Epithelial cell of prostate (primary cell): ENCODE data around the gene PRR14L.
"Not testable (repeated sequence)": the region's sequence is repeated elsewhere in the genome, so short reads cannot be mapped to it uniquely, and the experiment has no call there.

Experiments
- DNase-seq: peaks from one replicate; pipeline ENCODE4 v3.0.0-alpha.2; 2011; ENCODE audit warnings: low read depth, low spot score
- H3K27ac ChIP-seq: fragments of 450-650 bp; 2 replicates; pipeline ENCODE4 v1.5.1; 2017; ENCODE audit warnings: mild to moderate bottlenecking

PRR14L gene

GRCh38 chr22:31742682-31743081 lies 7.2 kb downstream of the PRR14L start:
- H3K27ac ChIP-seq = no peak overlapping the region
- DNase-seq = no peak

DNA sequence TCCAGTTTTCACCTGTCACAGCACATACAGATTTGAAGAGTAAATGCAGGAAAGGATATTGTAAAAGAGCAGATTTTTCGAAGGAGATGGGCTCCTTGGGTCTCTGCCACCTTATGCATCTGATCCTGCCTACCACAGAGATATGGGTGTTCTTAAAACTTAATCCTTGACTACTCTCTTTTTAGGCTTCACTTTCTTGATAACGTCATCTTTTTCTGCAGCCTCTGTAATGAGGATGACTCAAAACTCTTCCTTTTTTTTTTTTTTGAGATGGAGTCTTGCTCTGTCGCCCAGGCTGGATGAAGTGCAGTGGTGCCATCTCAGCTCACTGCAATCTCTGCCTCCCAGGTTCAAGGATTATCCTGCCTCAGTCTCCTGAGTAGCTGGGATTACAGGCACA lies 7.8 kb downstream of the PRR14L start:
- DNase-seq = no peak
- H3K27ac ChIP-seq = no peak overlapping the region

- DNase-seq, H3K27ac ChIP-seq: not testable (repeated sequence)
These were observed 9.6 kb downstream of the PRR14L start for GRCh38 chr22:31740314-31740713.

DNA sequence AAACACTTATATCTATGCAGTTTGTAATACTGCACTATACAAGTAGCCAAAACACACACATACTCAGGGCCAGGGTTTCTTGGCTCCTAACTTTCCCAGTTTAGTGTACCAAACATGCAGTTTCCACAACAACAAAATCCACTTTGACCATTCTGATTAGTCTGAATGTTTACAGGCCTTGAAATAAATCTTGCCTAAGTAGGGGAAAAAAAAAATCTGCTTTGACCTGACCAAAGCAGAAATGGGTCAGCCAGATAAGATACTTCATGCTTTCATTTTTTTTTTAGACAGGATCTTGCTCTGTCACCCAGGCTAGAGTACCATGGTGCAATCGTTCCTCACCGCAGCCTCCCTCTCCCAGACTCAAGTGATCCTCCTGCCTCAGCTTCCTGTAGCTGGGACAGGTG lies 10.1 kb downstream of the PRR14L start:
- H3K27ac ChIP-seq = no peak overlapping the region
- no peak for DNase-seq

GRCh38 chr22:31738566-31738965 lies 11.4 kb downstream of the PRR14L start:
- DNase-seq = no peak
- peak overlapping the region; percentile 3 for H3K27ac ChIP-seq

GRCh38 chr22:31737932-31738331 lies 12.0 kb downstream of the PRR14L start:
- H3K27ac ChIP-seq = no peak overlapping the region
- DNase-seq = no peak

DNA sequence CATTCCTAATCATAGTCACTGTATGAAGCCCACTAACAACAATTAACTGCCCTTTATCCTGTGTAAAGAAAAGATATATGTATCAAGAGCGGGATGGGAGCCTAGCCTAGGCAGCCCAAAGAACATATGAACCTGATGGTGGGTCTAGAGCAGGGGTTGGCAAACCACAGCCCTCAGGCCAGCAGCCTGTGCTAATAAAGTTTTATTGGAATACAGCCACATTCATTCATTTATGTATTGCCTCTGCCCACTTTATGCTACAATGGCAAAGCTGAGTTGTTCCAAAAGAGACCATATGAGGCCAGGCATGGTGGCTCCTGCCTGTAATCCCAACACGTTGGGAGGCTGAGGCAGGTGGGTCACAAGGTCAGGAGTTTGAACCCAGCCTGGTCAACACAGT lies 13.5 kb downstream of the PRR14L start:
- no peak overlapping the region for H3K27ac ChIP-seq
- DNase-seq = no peak

DNA sequence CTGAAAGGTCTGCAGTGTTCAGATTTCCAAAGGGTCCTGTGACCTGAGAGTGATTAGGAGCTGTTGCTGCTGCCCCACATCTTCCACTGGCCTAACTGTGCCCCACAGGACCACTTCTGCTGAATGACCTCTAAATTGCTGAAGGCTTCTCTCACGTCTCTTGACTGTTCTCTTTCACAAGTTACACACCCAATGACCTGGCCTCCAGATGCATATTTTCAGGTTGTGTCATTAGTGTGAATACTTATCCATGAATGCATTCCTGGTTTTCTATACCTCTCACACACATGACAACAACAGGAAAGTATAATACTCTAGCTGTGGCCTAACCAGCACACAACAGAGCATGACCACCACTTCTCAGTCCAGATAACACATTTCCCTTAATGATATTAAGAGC lies 15.4 kb downstream of the PRR14L start:
- peak overlapping the region; percentile 78 for H3K27ac ChIP-seq

DNA sequence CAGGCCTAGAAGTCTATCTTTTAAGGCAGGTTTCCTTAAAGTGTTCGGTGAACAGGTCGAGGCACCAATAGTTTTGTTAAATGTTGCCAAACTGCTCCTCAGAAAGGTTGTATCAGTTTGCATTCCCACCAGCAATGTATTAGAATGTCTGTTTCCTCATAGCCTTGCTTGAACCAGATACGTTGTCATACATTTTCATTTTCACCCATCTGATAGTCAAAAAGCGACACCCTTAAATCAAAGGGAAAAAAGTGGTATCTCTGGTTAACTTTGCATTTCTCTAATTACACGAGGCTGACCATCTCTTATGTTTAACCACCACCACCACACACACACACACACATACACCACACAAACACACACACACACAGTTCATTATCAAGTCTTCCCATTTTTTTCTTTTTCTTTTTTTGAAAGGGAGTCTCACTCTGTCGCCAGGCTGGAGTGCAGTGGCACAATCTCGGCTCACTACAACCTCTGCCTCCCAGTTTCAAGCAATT lies 16.3 kb downstream of the PRR14L start:
- no peak for DNase-seq
- peak overlapping the region; percentile 78 for H3K27ac ChIP-seq

More for the DNA sequence above, 15.4 kb downstream of the PRR14L start:
- peak; percentile 39 for DNase-seq

- H3K27ac ChIP-seq = no peak overlapping the region
- DNase-seq = no peak
These were observed 17.7 kb downstream of the PRR14L start for GRCh38 chr22:31732089-31732829.

- no peak overlapping the region for H3K27ac ChIP-seq
These were observed 19.6 kb downstream of the PRR14L start for GRCh38 chr22:31730344-31730711.

DNA sequence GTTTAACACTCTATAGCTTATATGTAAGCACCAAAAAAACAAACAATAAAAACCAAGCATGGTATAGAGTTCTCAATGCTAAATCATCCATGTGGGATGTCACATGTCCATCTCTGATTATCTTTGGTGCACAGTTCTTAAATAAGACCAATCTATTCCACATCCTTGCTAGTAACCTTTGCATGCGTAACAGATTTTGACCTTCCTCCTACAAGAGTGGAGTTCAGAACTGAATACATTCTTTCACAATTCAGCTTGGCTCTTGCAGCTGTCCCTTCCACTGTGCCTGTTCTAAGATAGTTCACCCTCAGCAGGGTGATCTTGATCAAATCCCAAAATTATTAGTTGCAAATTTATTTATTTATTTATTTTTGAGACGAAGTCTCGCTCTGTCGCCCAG lies 21.1 kb downstream of the PRR14L start:
- no peak for DNase-seq
- H3K27ac ChIP-seq = no peak overlapping the region

More at GRCh38 chr22:31730344-31730711, 19.6 kb downstream of the PRR14L start:
- DNase-seq = no peak

GRCh38 chr22:31726692-31727091 lies 23.2 kb downstream of the PRR14L start:
- no peak overlapping the region for H3K27ac ChIP-seq
- no peak for DNase-seq

GRCh38 chr22:31723723-31724122 lies 26.2 kb downstream of the PRR14L start:
- no peak overlapping the region for H3K27ac ChIP-seq
- DNase-seq = no peak

DNA sequence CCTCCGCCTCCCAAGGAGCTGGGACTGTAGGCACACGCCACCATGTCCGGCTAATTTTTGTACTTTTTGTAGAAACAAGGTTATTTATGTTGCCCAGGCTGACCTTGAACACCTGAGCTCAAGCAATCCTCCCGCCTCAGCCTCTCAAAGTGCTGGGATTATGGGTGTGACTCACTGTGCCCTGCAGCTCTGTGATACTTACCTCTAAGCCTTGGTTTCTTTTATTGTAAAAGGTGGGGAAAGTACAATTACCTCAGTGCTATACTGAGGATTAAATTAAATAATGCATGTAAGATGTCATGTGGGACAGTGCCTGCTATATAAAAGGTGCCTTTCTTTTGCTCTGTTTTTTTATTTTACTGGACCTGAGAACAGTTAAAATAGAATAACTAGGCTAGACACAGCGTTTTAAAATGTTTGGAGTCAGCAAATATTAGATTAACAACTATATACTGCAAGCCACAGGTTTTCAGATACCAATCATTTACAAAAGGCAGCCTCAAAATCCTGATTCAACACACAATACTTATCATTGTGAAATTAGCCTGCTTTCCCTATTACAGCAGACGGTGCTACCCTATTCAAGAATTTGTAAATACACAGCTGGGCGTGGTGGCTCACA lies 30.0 kb downstream of the PRR14L start:
- no peak overlapping the region for H3K27ac ChIP-seq
- no peak for DNase-seq

- no peak overlapping the region for H3K27ac ChIP-seq
- no peak for DNase-seq
These were observed 34.7 kb downstream of the PRR14L start for GRCh38 chr22:31715147-31715778.

DNA sequence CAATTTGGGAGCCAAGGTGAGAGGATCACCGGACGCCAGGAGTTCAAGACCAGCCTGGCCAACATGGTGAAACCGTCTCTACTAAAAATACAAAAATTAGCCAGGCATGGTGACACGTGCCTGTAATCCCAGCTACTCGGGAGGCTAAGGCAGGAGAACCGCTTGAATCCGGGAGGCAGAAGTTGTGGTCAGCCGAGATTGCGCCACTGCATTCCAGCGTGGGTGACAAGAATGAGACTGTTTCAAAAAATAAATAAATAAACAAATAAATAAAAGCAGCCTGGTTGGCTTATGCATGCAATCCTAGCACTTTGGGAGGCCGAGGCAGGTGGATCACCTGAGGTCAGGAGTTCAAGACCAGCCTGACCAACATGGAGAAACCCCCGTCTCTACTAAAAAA lies 38.7 kb downstream of the PRR14L start:
- not testable (repeated sequence) for DNase-seq, H3K27ac ChIP-seq

DNA sequence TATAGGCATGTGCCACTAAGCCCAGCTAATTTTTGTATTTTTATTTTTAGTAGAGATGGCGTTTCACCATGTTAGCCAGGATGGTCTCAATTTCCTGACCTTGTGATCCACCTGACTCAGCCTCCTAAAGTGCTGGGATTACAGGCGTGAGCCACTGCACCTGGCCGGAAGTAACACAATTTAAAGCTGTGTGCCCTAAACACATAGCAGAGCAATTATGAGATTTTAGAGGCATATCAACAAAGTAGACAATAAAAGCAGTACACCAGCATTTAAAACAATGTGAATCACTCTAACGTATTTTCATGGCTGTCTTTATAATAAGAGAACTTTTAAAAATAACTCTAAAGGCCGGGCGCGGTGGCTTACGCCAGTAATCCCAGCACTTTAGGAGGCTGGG lies 42.4 kb downstream of the PRR14L start:
- no peak overlapping the region for H3K27ac ChIP-seq
- DNase-seq = no peak

DNA sequence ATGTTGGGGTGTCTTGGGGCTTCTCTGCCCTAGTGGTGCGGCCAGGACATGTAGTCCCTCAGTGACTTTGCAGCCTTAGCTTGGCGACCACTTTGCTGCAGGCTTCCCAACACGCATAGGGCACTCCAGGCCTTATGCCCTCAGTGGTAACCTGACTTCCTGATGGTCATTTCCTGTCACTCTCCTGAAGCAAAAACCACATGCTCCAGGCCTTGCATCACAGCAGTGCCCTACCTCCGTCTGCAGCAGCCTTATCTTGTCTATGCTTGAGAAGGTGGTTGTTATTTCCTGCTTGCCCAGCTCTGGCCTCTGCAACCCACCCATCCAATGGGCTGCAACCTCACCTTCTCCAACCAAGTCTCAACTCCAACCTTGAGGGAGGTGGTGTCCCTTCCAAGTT lies 54.5 kb downstream of the PRR14L start:
- DNase-seq = no peak
- H3K27ac ChIP-seq = no peak overlapping the region

GRCh38 chr22:31694046-31694445 lies 55.9 kb downstream of the PRR14L start:
- DNase-seq, H3K27ac ChIP-seq: not testable (repeated sequence)

DNA sequence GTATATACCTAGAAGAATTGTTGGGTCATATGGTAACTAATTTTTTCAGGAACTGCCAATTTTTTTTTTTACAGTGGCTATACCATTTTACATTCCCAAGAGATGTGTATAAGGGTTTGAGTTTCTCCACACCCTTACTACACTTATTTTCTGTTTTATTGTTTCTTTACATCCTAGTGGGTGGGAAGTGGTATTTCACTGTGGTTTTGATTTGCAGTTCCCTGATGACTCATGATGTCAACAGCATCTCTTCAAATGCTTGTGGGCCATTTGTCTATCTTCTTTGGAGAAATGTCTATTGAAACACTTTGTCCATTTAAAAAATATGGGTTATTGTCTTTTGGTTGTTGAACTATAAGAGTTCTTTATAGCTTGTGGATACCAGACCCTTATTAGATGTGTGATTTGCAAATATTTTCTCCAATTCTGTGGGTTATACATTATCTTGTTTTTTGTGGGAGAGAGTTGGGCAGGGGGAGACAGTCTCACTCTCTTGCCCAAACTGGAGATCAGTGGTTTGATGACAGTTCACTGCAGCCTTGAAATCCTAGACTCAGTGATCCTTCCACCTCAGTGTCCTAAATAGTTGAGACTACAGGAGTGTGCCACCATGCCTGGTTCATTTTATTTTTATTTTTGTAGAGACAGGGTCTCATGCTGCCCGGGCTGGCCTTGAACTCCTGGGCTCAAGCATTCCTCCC lies 57.6 kb downstream of the PRR14L start:
- no peak for DNase-seq
- H3K27ac ChIP-seq = peak overlapping the region; percentile 2
